Measurements from ENCODE around the gene EDN3. TPM values are rescaled to one million over a fixed set of nuclear protein-coding genes. Genes with fewer than 3 reads are reported as not detected.
A peak's percentile ranks its signal among the peaks of the same experiment; 100 is the strongest.

EDN3 gene, protein sequence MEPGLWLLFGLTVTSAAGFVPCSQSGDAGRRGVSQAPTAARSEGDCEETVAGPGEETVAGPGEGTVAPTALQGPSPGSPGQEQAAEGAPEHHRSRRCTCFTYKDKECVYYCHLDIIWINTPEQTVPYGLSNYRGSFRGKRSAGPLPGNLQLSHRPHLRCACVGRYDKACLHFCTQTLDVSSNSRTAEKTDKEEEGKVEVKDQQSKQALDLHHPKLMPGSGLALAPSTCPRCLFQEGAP
- polyA plus RNA-seq (2012; ENCODE audit: low read depth, missing spikeins): not detected

- FAIRE-seq (no peak), DNase-seq (ENCODE audit: insufficient read length, low spot score) (no peak)
- TF ChIP-seq SPI1 (IDR thresholded peaks at IDR 0.05; ENCODE audit: low read depth, low read length): no peak
These were observed at the start of gene EDN3 for GRCh38 chr20:59300333-59301081. Gene EDN3 (plus strand): TSS chr20:59300611. CDS start chr20:59300813, 202 bp downstream.

GRCh38 chr20:59253325-59253724 lies 47.1 kb upstream of the EDN3 start:
- DNase-seq (ENCODE audit: insufficient read length, low spot score) (no peak), FAIRE-seq (no peak)
- TF ChIP-seq POU2F2 (IDR thresholded peaks at IDR 0.05; ENCODE audit: low read depth, low read length) (no peak), PAX5 (IDR thresholded peaks at IDR 0.05; ENCODE audit: insufficient read depth, low read length, severe bottlenecking) (no peak), TAF1 (IDR thresholded peaks at IDR 0.05; ENCODE audit: low read depth, low read length) (no peak), POLR2A (IDR thresholded peaks at IDR 0.05; ENCODE audit: low read depth, low read length) (no peak), SPI1 (IDR thresholded peaks at IDR 0.05; ENCODE audit: low read depth, low read length) (no peak), POLR2AphosphoS5 (IDR thresholded peaks at IDR 0.05; ENCODE audit: low read depth, low read length) (no peak)

DNA sequence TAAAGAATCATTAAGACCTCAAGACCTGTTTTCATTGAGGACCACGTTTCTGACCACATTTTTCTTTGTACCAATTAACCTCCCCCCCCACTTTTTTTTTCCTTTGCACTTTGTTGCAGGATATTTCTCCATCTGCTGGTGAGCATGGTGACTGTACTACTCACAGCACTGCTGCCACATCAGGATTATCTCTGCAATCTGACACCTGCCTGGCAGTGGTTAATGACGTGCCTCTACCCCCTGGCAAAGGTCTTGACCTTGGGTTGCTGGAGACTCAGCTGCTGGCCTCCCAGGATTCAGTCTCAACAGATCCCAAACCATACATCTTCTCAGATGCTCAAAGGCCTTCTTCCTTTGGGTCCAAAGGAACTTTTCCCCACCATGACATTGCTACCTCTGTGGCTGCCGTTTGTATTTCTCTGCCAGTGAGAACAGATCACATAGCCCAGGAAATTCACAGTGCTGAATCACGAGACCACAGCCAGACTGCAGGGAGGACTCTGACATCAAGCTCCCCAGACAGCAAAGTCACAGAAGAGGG lies 46.6 kb upstream of the EDN3 start:
- DNase-seq (ENCODE audit: insufficient read length, low spot score) (no peak), FAIRE-seq (no peak)
- no peak for TF ChIP-seq PAX5 (IDR thresholded peaks at IDR 0.05; ENCODE audit: insufficient read depth, low read length, severe bottlenecking)
- TF ChIP-seq POU2F2 (IDR thresholded peaks at IDR 0.05; ENCODE audit: low read depth, low read length): no peak
- TF ChIP-seq POLR2AphosphoS5 (IDR thresholded peaks at IDR 0.05; ENCODE audit: low read depth, low read length): no peak
- TF ChIP-seq POLR2A (IDR thresholded peaks at IDR 0.05; ENCODE audit: low read depth, low read length): no peak
- TF ChIP-seq TAF1 (IDR thresholded peaks at IDR 0.05; ENCODE audit: low read depth, low read length): no peak
- TF ChIP-seq SPI1 (IDR thresholded peaks at IDR 0.05; ENCODE audit: low read depth, low read length): no peak

GRCh38 chr20:59255256-59255655 lies 45.2 kb upstream of the EDN3 start:
- TF ChIP-seq POLR2AphosphoS5 (IDR thresholded peaks at IDR 0.05; ENCODE audit: low read depth, low read length): no peak
- no peak for FAIRE-seq

GRCh38 chr20:59258221-59258621 lies 42.2 kb upstream of the EDN3 start:
- no peak for TF ChIP-seq POLR2A (IDR thresholded peaks at IDR 0.05; ENCODE audit: low read depth, low read length)
- no peak for TF ChIP-seq SPI1 (IDR thresholded peaks at IDR 0.05; ENCODE audit: low read depth, low read length)
- TF ChIP-seq POLR2AphosphoS5 (IDR thresholded peaks at IDR 0.05; ENCODE audit: low read depth, low read length): no peak
- no peak for TF ChIP-seq TAF1 (IDR thresholded peaks at IDR 0.05; ENCODE audit: low read depth, low read length)
- TF ChIP-seq POU2F2 (IDR thresholded peaks at IDR 0.05; ENCODE audit: low read depth, low read length): no peak
- FAIRE-seq (no peak), DNase-seq (ENCODE audit: insufficient read length, low spot score) (no peak)

More at GRCh38 chr20:59255256-59255655, 45.2 kb upstream of the EDN3 start:
- DNase-seq (ENCODE audit: insufficient read length, low spot score): no peak

- DNase-seq (ENCODE audit: insufficient read length, low spot score) (no peak), FAIRE-seq (no peak)
- TF ChIP-seq POLR2AphosphoS5 (IDR thresholded peaks at IDR 0.05; ENCODE audit: low read depth, low read length): no peak
- no peak for TF ChIP-seq TAF1 (IDR thresholded peaks at IDR 0.05; ENCODE audit: low read depth, low read length)
- TF ChIP-seq POLR2A (IDR thresholded peaks at IDR 0.05; ENCODE audit: low read depth, low read length): no peak
- no peak for TF ChIP-seq PAX5 (IDR thresholded peaks at IDR 0.05; ENCODE audit: insufficient read depth, low read length, severe bottlenecking)
- no peak for TF ChIP-seq POU2F2 (IDR thresholded peaks at IDR 0.05; ENCODE audit: low read depth, low read length)
- TF ChIP-seq SPI1 (IDR thresholded peaks at IDR 0.05; ENCODE audit: low read depth, low read length): no peak
These were observed 40.5 kb upstream of the EDN3 start for GRCh38 chr20:59259946-59260345.

- no peak for FAIRE-seq
- DNase-seq (ENCODE audit: insufficient read length, low spot score): no peak
- no peak for TF ChIP-seq TAF1 (IDR thresholded peaks at IDR 0.05; ENCODE audit: low read depth, low read length)
- TF ChIP-seq SPI1 (IDR thresholded peaks at IDR 0.05; ENCODE audit: low read depth, low read length): no peak
- TF ChIP-seq POLR2A (IDR thresholded peaks at IDR 0.05; ENCODE audit: low read depth, low read length): no peak
- TF ChIP-seq POLR2AphosphoS5 (IDR thresholded peaks at IDR 0.05; ENCODE audit: low read depth, low read length): no peak
- no peak for TF ChIP-seq POU2F2 (IDR thresholded peaks at IDR 0.05; ENCODE audit: low read depth, low read length)
- TF ChIP-seq PAX5 (IDR thresholded peaks at IDR 0.05; ENCODE audit: insufficient read depth, low read length, severe bottlenecking): no peak
These were observed 35.1 kb upstream of the EDN3 start for GRCh38 chr20:59265298-59265697.

GRCh38 chr20:59268870-59269269 lies 31.5 kb upstream of the EDN3 start:
- FAIRE-seq: no peak

GRCh38 chr20:59269411-59270025 lies 30.9 kb upstream of the EDN3 start:
- DNase-seq (ENCODE audit: insufficient read length, low spot score) (no peak), FAIRE-seq (no peak)

More at GRCh38 chr20:59268870-59269269, 31.5 kb upstream of the EDN3 start:
- TF ChIP-seq TAF1 (IDR thresholded peaks at IDR 0.05; ENCODE audit: low read depth, low read length) (no peak), POLR2A (IDR thresholded peaks at IDR 0.05; ENCODE audit: low read depth, low read length) (no peak), PAX5 (IDR thresholded peaks at IDR 0.05; ENCODE audit: insufficient read depth, low read length, severe bottlenecking) (no peak), SPI1 (IDR thresholded peaks at IDR 0.05; ENCODE audit: low read depth, low read length) (no peak), POLR2AphosphoS5 (IDR thresholded peaks at IDR 0.05; ENCODE audit: low read depth, low read length) (no peak), POU2F2 (IDR thresholded peaks at IDR 0.05; ENCODE audit: low read depth, low read length) (no peak)
- no peak for DNase-seq (ENCODE audit: insufficient read length, low spot score)

More at GRCh38 chr20:59269411-59270025, 30.9 kb upstream of the EDN3 start:
- TF ChIP-seq POLR2AphosphoS5 (IDR thresholded peaks at IDR 0.05; ENCODE audit: low read depth, low read length) (no peak), PAX5 (IDR thresholded peaks at IDR 0.05; ENCODE audit: insufficient read depth, low read length, severe bottlenecking) (peak; percentile 26)

Data from GM12891 (cell line).